G401.6 (cell line): ENCODE results near the gene FAM236B.
"Not testable (repeated sequence)": the region's sequence is repeated elsewhere in the genome, so short reads cannot be mapped to it uniquely, and the experiment has no call there.

Source experiments
- FAIRE-seq: peaks from 2 replicates; lab custom pipeline; 2012; peaks lifted over from hg19 to GRCh38; lab: Jason Lieb, UNC

The FAM236B gene

GRCh38 chrX:72782560-72782959 lies at the start of gene FAM236B:
Gene FAM236B (minus strand): TSS chrX:72782660. CDS start chrX:72782560, 100 bp downstream.
- not testable (repeated sequence) for FAIRE-seq

GRCh38 chrX:72830701-72831100 lies 48.2 kb upstream of the FAM236B start:
- not testable (repeated sequence) for FAIRE-seq

GRCh38 chrX:72808110-72808509 lies 25.6 kb upstream of the FAM236B start, which contains the start of gene FAM236D:
Gene FAM236D (minus strand): TSS chrX:72808210. CDS start chrX:72808110, 100 bp downstream.
- FAIRE-seq = not testable (repeated sequence)

GRCh38 chrX:72790390-72790789 lies 7.9 kb upstream of the FAM236B start:
- FAIRE-seq = not testable (repeated sequence)

GRCh38 chrX:72788142-72788541 lies 5.7 kb upstream of the FAM236B start:
- FAIRE-seq = not testable (repeated sequence)

GRCh38 chrX:72783964-72784363 lies 1.5 kb upstream of the FAM236B start:
- FAIRE-seq = not testable (repeated sequence)

- FAIRE-seq = not testable (repeated sequence)
Measured at GRCh38 chrX:72783365-72783936, 991 bp upstream of the FAM236B start.

GRCh38 chrX:72778146-72778545 lies 4.3 kb downstream of the FAM236B start:
- FAIRE-seq = not testable (repeated sequence)

- not testable (repeated sequence) for FAIRE-seq
Measured at GRCh38 chrX:72777467-72777790, 5.0 kb downstream of the FAM236B start.

- peak; percentile 53 for FAIRE-seq
Measured at GRCh38 chrX:72776653-72777466, 5.6 kb downstream of the FAM236B start, which contains the start of gene DMRTC1B. Gene DMRTC1B (plus strand): TSS chrX:72776890. CDS start chrX:72845136, 68,246 bp downstream.

- FAIRE-seq = not testable (repeated sequence)
Measured at GRCh38 chrX:72760454-72760853, 22.0 kb downstream of the FAM236B start.

GRCh38 chrX:72748545-72748944 lies 33.9 kb downstream of the FAM236B start:
- not testable (repeated sequence) for FAIRE-seq

GRCh38 chrX:72745546-72745945 lies 36.9 kb downstream of the FAM236B start:
- FAIRE-seq = peak; percentile 23

GRCh38 chrX:72735561-72735960 lies 46.9 kb downstream of the FAM236B start:
- no peak for FAIRE-seq

GRCh38 chrX:72733636-72734035 lies 48.8 kb downstream of the FAM236B start:
- not testable (repeated sequence) for FAIRE-seq
